ENCODE data around the gene TIAM1. TPM values are rescaled to one million over a fixed set of nuclear protein-coding genes. Genes with fewer than 3 reads are reported as not detected.

The TIAM1 gene
- total RNA-seq, 1 donor from 2014 or later, result 35.4 TPM

- Mint-ChIP-seq H3K27ac (peak overlapping the region; percentile 26), H3K9me3 (ENCODE audit: low read depth) (no peaks in the 10 kb centered on the region), H3K36me3 (ENCODE audit: insufficient read depth) (no peaks in the 10 kb centered on the region), H3K27me3 (no peaks in the 10 kb centered on the region), H3K4me3 (ENCODE audit: low read depth) (no peak overlapping the region), H3K4me1 (ENCODE audit: low read depth) (peaks cover 23% of the 10 kb centered on the region)
- DNase-seq (ENCODE audit: low spot score, unreplicated experiment), result no peak
- no peak for TF ChIP-seq CTCF (IDR thresholded peaks at IDR 0.05; ENCODE audit: unreplicated experiment)
These were observed 203.4 kb downstream of the TIAM1 start for GRCh38 chr21:31140676-31141075.

DNA sequence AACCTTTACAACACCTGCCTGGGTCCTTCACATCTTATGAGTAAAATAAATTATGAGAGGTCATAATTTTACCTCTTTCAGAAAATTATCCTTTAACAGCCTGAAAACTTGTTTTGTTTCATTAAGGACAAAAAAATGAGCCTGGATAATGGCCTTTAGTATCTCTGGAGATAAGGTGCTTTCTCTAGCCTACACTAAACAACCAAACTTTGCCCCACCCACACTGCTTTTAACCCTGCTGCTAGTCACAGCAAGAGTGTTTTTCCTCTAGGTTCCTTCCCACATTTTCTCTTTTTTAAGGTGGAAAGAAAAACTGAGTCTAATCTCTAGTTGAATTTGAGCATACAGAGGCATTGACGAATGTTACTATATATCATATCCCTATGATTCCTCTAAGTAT, 204.0 kb downstream of the TIAM1 start:
- Mint-ChIP-seq H3K9me3 (ENCODE audit: low read depth) (no peaks in the 10 kb centered on the region), H3K27me3 (no peaks in the 10 kb centered on the region), H3K36me3 (ENCODE audit: insufficient read depth) (peaks cover 3% of the 10 kb centered on the region), H3K4me3 (ENCODE audit: low read depth) (no peak overlapping the region), H3K27ac (peak overlapping the region; percentile 43), H3K4me1 (ENCODE audit: low read depth) (peaks cover 19% of the 10 kb centered on the region)
- no peak for DNase-seq (ENCODE audit: low spot score, unreplicated experiment)
- no peak for TF ChIP-seq CTCF (IDR thresholded peaks at IDR 0.05; ENCODE audit: unreplicated experiment)

DNA sequence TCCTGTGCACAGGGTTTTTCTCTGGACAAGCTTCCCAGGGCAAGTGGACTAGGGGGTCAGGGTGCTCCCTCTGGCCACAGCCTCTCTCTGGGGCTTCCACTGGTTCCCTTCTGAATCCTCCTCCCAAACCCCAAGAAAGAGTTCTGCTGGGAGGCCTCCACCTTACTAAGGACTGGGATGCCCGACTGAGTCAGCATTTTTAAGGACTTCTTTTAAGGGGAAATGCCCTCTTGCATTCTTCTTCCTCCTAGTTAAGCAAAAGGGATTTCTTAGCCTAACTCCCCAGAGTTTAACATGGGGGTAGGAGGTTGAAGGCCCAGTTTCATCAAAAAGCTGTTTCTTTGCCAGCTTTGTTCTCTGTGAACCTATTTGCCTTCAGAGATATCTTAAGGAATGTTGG, 206.1 kb downstream of the TIAM1 start:
- Mint-ChIP-seq H3K27me3 (no peaks in the 10 kb centered on the region), H3K4me3 (ENCODE audit: low read depth) (no peak overlapping the region), H3K4me1 (ENCODE audit: low read depth) (peaks cover 17% of the 10 kb centered on the region), H3K36me3 (ENCODE audit: insufficient read depth) (peaks cover 8% of the 10 kb centered on the region), H3K9me3 (ENCODE audit: low read depth) (no peaks in the 10 kb centered on the region), H3K27ac (no peak overlapping the region)
- DNase-seq (ENCODE audit: low spot score, unreplicated experiment), result no peak
- TF ChIP-seq CTCF (IDR thresholded peaks at IDR 0.05; ENCODE audit: unreplicated experiment), result no peak

DNA sequence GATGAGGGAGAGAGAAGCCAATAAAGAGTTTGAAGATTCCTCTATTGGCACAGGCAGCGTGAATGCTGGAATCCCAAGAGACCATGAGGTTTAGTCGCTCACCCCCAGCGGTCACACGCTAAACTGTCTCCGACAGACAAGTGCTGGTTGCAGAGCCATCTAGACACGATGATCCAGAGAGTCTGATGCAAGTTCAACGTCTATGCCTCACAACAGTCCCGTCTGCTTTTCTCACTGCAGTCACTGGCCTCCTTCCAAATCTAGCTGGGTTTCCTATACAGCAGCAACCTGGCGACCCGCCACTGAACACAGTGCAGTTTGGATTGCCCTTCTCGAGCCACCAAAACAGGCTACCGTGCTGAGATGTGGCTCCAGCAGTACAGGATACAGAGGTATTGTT, 207.2 kb downstream of the TIAM1 start:
- Mint-ChIP-seq H3K4me1 (ENCODE audit: low read depth) (peaks cover 17% of the 10 kb centered on the region), H3K27me3 (no peaks in the 10 kb centered on the region), H3K9me3 (ENCODE audit: low read depth) (no peaks in the 10 kb centered on the region), H3K36me3 (ENCODE audit: insufficient read depth) (peaks cover 8% of the 10 kb centered on the region), H3K4me3 (ENCODE audit: low read depth) (no peak overlapping the region), H3K27ac (no peak overlapping the region)
- no peak for DNase-seq (ENCODE audit: low spot score, unreplicated experiment)
- no peak for TF ChIP-seq CTCF (IDR thresholded peaks at IDR 0.05; ENCODE audit: unreplicated experiment)

DNA sequence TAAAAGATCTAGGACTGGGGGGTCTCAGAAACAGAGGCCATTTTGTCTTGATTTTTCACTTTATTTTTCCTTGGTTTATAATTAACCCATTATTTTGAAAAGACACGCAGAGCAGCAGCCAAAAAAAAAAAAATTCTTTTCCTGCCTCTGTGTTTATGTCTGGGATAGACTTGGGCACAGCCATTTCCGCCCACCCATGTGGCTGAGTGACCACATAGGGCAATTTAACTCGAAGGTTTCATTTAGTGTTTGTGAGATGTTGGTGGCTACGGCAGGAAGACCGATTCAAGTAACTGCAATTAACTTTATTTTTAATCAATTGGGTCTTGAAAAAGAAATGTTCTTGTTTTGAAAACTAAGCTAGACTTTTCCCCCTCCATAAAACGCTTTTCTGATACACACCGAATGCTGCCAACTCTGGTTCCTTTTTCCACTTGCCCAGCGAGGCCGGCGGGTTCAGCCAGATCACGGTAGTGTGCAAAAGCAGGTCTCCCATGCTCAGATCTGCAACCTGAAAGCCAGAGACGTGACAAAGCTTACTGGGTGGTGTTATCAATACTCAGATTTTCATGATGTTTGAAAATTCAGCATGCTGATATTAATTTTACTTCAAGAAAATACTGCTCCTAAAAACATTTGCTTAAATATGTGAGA, 208.4 kb downstream of the TIAM1 start:
- Mint-ChIP-seq H3K4me3 (ENCODE audit: low read depth) (no peak overlapping the region), H3K4me1 (ENCODE audit: low read depth) (peaks cover 13% of the 10 kb centered on the region), H3K9me3 (ENCODE audit: low read depth) (no peaks in the 10 kb centered on the region), H3K27me3 (no peaks in the 10 kb centered on the region), H3K36me3 (ENCODE audit: insufficient read depth) (peaks cover 8% of the 10 kb centered on the region), H3K27ac (no peak overlapping the region)
- DNase-seq (ENCODE audit: low spot score, unreplicated experiment), result no peak
- no peak for TF ChIP-seq CTCF (IDR thresholded peaks at IDR 0.05; ENCODE audit: unreplicated experiment)

Data from progenitor cell of endocrine pancreas (in vitro differentiated cells).